ENCODE measurements around the gene CENATAC. TPM values are rescaled to one million over a fixed set of nuclear protein-coding genes. Genes with fewer than 3 reads are reported as not detected.

CENATAC gene
- total RNA-seq, 2 experiments from 2014 or later = 47.7 to 60.6 TPM

DNA sequence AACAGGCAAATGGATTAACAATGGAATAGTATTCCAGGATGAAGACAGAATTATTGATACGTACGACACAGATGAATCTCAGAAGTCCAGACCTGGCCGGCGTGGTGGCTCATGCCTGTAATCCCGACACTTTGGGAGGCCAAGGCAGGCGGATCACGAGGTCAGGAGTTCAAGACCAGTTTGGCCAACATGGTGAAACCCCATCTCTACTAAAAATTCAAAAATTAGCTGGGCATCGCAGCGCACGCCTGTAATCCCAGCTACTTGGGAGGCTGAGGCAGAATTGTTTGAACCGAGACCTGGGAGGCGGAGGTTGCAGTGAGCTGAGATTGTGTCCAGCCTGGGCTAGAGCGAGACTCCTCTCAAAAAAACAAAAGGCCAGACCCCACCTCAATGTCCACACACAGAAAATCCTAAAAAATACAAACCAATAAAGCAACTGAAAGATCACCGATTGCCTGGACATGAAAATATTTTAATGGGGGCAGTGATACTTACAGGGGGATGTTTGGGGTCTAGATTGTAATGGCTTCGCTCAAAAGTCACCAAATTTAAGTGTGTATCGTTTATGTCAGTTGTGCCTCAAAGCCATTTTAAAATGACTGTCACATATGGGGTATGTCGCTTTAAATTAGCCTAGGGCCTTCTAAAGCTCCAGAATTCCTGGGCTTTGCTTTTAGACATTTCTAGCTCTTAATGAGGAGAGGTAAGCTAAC lies 16.4 kb downstream of the CENATAC start:
- BruUV-seq (replicated peaks) = no TSS peak
- H3K36me3 ChIP-seq (ENCODE audit: insufficient read depth, low read length) = peaks cover 81% of the 10 kb centered on the region
- no peak overlapping the region for H3K27ac ChIP-seq (ENCODE audit: low read depth, low read length, poor library complexity, severe bottlenecking)
- no peak overlapping the region for H3K4me3 ChIP-seq (ENCODE audit: low read depth, low read length, poor library complexity, severe bottlenecking)
- H3K4me2 ChIP-seq (ENCODE audit: low read length) = no peak overlapping the region
- no peak overlapping the region for H2AFZ ChIP-seq (ENCODE audit: low read length)
- peaks cover 15% of the 10 kb centered on the region for H3K4me1 ChIP-seq (ENCODE audit: insufficient read depth, low read length, poor library complexity, severe bottlenecking)
- peaks cover 20% of the 10 kb centered on the region; the same call in 1 of the 2 replicates for H4K20me1 ChIP-seq (ENCODE audit: insufficient read depth, low read length)
- peaks cover 44% of the 10 kb centered on the region for H3K79me2 ChIP-seq (ENCODE audit: insufficient read depth, low read depth, low read length)
- H3K9me2 ChIP-seq (ENCODE audit: insufficient read depth, low read length) = no peaks in the 10 kb centered on the region
- ChIA-PET CTCF (ENCODE audit: unreplicated experiment) (no interaction called here), POLR2A (interaction anchor here (0.7 to 2.3 kb wide), 5 partner anchors 17 to 93 kb away, joined by 3 to 10 read pairs (median 3); partner anchors contain the start of genes C2CD2L and CENATAC)
- intact Hi-C loops (cut with micrococcal nuclease; ENCODE audit: unreplicated experiment) = no loop called here
- DNase-seq (ENCODE audit: low spot score) = no peak
- TF ChIP-seq, protein P1, sequence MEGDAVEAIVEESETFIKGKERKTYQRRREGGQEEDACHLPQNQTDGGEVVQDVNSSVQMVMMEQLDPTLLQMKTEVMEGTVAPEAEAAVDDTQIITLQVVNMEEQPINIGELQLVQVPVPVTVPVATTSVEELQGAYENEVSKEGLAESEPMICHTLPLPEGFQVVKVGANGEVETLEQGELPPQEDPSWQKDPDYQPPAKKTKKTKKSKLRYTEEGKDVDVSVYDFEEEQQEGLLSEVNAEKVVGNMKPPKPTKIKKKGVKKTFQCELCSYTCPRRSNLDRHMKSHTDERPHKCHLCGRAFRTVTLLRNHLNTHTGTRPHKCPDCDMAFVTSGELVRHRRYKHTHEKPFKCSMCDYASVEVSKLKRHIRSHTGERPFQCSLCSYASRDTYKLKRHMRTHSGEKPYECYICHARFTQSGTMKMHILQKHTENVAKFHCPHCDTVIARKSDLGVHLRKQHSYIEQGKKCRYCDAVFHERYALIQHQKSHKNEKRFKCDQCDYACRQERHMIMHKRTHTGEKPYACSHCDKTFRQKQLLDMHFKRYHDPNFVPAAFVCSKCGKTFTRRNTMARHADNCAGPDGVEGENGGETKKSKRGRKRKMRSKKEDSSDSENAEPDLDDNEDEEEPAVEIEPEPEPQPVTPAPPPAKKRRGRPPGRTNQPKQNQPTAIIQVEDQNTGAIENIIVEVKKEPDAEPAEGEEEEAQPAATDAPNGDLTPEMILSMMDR (conservative IDR thresholded peaks at IDR 0.05; ENCODE audit: low read length) = no peak
- no peak for TF ChIP-seq EZH2phosphoT487 (IDR thresholded peaks at IDR 0.05; ENCODE audit: borderline replicate concordance, low read depth, low read length)
- no peaks in the 10 kb centered on the region for H3K9me3 ChIP-seq (ENCODE audit: low read length)

DNA sequence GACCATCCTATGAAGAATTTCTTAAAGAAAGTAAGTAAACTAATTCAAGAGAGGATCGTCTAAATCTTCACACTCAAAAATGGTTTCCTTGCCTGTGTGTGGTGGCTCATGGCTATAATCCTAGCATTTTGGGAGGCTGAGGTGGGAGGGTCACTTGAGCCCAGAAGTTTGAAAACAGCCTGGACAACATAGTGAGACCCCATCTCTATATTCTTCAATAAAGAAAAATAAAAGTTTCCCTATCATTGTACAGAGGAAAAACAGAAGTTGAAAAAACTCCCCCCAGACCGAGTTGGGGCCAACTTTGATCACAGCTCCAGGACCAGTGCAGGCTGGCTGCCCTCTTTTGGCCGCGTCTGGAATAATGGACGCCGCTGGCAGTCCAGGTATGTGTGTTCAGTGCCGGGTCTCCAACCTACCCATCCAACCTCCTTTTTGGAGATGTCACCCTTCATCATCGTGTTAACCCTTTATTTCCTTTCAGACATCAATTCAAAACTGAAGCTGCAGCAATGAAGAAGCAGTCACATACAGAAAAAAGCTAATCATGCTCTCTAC lies 17.2 kb downstream of the CENATAC start:
- no peaks in the 10 kb centered on the region for H3K9me3 ChIP-seq (ENCODE audit: low read length)
- DNase-seq (ENCODE audit: low spot score) = no peak
- BruUV-seq (replicated peaks) = no TSS peak
- no peak overlapping the region for H3K4me3 ChIP-seq (ENCODE audit: low read depth, low read length, poor library complexity, severe bottlenecking)
- H3K36me3 ChIP-seq (ENCODE audit: insufficient read depth, low read length) = peaks cover 78% of the 10 kb centered on the region
- intact Hi-C loops (cut with micrococcal nuclease; ENCODE audit: unreplicated experiment) = no loop called here
- peak overlapping the region; percentile 84; the same call in 1 of the 2 replicates for H3K4me2 ChIP-seq (ENCODE audit: low read length)
- no peaks in the 10 kb centered on the region for H3K9me2 ChIP-seq (ENCODE audit: insufficient read depth, low read length)
- POLR2A ChIA-PET = interaction anchor here (0.7 to 2.3 kb wide), 8 partner anchors 9 to 92 kb away, joined by 3 to 10 read pairs (median 4); partner anchors contain the start of genes C2CD2L, CENATAC and SLC37A4
- CTCF ChIA-PET (ENCODE audit: unreplicated experiment) = no interaction called here
- H2AFZ ChIP-seq (ENCODE audit: low read length) = no peak overlapping the region
- no peak for TF ChIP-seq EZH2phosphoT487 (IDR thresholded peaks at IDR 0.05; ENCODE audit: borderline replicate concordance, low read depth, low read length)
- TF ChIP-seq, protein P1 (conservative IDR thresholded peaks at IDR 0.05; ENCODE audit: low read length) = peak; percentile 49
- peaks cover 27% of the 10 kb centered on the region; the same call in 1 of the 2 replicates for H4K20me1 ChIP-seq (ENCODE audit: insufficient read depth, low read length)
- H3K27ac ChIP-seq (ENCODE audit: low read depth, low read length, poor library complexity, severe bottlenecking) = no peak overlapping the region
- H3K79me2 ChIP-seq (ENCODE audit: insufficient read depth, low read depth, low read length) = peaks cover 52% of the 10 kb centered on the region
- H3K4me1 ChIP-seq (ENCODE audit: insufficient read depth, low read length, poor library complexity, severe bottlenecking) = peaks cover 21% of the 10 kb centered on the region
